Sigmoid colon (tissue), 4 donors: Measurements from ENCODE around the gene UBL3.

ENCODE experiments used
- EP300 ChIP-seq, 4 donors: sonication (generic); formaldehyde crosslinking; IDR thresholded peaks; one replicate each; pipeline ENCODE4 v1.6.1; 2017; ENCODE audit warnings: antibody characterized with exemption in 4 of 4
- POLR2A ChIP-seq, 2 donors: fragments of 450-650 bp; IDR thresholded peaks; one replicate each; pipeline ENCODE4 v1.6.1; 2016; ENCODE audit warnings: antibody characterized with exemption in 2 of 2, mild to moderate bottlenecking in 2 of 2, moderate library complexity in 2 of 2
- POLR2AphosphoS5 ChIP-seq, 4 donors: sonication (generic); formaldehyde crosslinking; IDR thresholded peaks; one replicate each; pipeline ENCODE4 v1.6.1; 2017; ENCODE audit warnings: antibody characterized with exemption in 4 of 4
- TF ChIP-seq, protein P1 (sequence below), 4 experiments: fragments of 450-650 bp in 3 of 4; fragments of 200-600 bp in 1 of 4; IDR thresholded peaks; one replicate each; pipeline ENCODE4 v1.5.1; 2016 to 2019; ENCODE audit warnings: antibody characterized with exemption in 4 of 4, mild to moderate bottlenecking in 3 of 4, moderate library complexity in 2 of 4

DNA sequence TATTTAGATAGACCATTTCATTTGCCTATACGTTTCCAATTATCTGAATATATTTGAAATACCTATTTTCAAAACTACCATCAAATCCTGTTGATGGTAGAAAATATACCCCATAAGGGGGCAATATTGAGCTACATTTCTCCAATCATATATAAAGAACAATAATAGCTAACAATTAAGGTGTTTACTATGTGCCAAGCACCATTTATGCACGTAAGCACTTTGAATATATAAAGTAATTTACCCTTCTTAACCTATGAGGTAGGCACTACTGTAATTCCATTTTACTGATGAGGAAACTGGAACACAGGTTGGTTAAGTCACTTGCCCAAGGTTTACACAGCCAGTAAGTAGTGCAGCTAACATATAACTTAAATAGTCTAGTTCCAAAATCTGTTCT lies 79.2 kb downstream of the UBL3 start:
- TF ChIP-seq, protein P1, sequence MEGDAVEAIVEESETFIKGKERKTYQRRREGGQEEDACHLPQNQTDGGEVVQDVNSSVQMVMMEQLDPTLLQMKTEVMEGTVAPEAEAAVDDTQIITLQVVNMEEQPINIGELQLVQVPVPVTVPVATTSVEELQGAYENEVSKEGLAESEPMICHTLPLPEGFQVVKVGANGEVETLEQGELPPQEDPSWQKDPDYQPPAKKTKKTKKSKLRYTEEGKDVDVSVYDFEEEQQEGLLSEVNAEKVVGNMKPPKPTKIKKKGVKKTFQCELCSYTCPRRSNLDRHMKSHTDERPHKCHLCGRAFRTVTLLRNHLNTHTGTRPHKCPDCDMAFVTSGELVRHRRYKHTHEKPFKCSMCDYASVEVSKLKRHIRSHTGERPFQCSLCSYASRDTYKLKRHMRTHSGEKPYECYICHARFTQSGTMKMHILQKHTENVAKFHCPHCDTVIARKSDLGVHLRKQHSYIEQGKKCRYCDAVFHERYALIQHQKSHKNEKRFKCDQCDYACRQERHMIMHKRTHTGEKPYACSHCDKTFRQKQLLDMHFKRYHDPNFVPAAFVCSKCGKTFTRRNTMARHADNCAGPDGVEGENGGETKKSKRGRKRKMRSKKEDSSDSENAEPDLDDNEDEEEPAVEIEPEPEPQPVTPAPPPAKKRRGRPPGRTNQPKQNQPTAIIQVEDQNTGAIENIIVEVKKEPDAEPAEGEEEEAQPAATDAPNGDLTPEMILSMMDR (IDR thresholded peaks at IDR 0.05) = peak in 2 of 4 experiments; percentile 24 to 47
- no peak for TF ChIP-seq POLR2A (IDR thresholded peaks at IDR 0.05)
- no peak for TF ChIP-seq POLR2AphosphoS5 (IDR thresholded peaks at IDR 0.05)
- no peak for TF ChIP-seq EP300 (IDR thresholded peaks at IDR 0.05)
